Raji (cell line): ENCODE data around the gene MAFG.
A peak's percentile ranks its signal among the peaks of the same experiment; 100 is the strongest.

ENCODE experiments used
- POLR2A ChIP-seq: IDR thresholded peaks from 2 replicates; pipeline ENCODE4 v1.6.1; 2011; ENCODE audit warnings: low read depth, low read length, control low read depth; ENCODE audit not compliant: insufficient read depth

Gene MAFG

DNA sequence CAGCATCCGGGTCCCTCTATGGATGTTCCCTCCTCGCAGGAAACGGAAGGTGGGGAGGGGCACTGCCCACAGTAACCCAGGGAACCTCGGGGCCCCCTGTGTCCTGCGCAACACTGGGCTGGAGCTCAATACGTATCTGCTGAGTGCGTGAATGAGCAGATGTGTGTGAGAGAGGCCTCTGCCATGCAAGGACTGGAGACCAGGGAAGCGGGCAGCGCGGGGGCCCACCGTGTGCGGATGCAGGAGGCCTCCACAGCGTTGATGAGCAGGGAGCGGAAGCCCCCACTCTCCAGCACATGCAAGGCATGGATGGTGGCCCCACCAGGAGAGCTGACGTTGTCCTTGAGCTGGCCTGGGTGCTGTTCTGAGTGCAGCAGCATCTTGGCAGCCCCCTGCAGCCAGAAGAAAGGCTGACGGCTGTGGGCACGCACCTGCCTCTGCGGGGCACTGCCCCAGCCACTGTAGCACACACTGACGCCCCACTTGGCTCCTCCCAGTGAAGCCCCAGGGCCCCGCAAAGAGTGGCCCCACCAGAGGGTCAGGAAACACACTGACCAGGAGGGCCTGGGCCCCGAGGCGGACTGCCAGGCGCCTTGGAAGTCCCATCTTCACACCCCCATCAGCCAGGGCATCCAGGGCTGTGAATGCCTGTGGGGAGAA, 6.7 kb upstream of the MAFG start:
- 0 out of 2 replicates have a peak, but pooled peaks have one; percentile 19 for TF ChIP-seq POLR2A

DNA sequence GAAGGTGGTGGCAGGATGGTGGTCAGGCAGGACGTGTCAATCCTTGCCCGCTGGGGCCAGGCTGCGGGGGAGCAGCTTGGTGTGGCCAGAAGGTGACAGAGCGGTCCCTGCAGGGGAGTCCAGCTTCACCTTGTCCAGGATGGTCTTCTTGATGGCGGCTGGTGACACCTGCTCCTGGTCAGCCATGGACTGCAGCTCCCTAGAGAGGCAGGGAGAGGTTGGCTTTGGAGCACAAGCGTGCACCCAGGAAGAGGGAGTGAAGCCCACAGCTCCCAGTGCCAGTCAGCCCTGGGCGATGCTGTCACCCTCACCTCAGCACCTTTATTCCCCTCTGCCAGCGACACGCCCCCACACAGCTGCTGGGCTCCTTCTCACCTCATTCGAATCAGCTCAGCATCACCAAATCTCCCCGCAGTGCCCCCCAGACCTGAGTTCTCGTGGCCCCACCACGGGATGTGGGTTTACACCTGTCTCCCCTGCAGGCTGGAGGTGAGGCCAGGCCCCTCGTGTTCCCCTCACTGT, 5.7 kb upstream of the MAFG start:
- no peak for TF ChIP-seq POLR2A

GRCh38 chr17:81932333-81932983, 4.9 kb upstream of the MAFG start:
- TF ChIP-seq POLR2A, result peak; percentile 2; the same call in 1 of the 2 replicates

DNA sequence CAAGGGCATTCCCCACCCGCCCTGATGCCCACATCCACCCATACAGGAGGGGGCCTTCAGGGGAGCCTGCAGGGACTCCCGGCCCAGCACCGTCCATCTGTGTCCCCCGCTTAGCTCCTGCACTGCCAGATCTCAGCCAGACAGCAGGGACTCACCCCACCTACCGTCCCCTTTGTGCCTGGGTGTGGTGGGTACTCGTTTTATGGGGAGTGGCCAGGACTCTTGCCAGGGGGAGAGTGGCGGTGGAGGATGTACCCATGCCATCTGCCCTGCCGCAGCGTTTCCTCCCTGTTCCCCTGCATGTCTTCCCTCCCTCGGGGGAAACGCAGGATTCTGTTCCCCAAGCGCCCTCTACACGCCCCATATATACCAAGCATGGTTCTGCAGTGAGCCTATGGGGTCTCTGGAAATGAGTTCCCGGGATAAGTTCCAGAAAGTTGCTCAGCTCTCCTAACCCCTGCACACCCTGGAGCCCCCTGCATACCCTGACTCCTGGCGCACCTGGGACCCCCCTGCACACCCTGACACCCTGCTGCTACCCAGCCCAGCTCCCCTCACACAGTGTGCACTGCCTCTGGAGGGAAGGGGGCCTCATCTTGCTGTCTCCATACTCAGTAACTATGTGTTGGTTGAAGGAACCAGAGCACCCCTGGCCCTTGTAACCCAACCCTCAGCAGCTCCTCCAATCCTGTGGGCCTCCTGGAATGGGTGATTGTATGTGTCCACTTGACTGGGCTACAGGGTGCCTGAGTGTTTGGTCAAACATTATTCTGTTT, 4.2 kb upstream of the MAFG start:
- peak; percentile 58; the same call in 1 of the 2 replicates for TF ChIP-seq POLR2A

GRCh38 chr17:81931189-81931556, 3.6 kb upstream of the MAFG start:
- no peak for TF ChIP-seq POLR2A

DNA sequence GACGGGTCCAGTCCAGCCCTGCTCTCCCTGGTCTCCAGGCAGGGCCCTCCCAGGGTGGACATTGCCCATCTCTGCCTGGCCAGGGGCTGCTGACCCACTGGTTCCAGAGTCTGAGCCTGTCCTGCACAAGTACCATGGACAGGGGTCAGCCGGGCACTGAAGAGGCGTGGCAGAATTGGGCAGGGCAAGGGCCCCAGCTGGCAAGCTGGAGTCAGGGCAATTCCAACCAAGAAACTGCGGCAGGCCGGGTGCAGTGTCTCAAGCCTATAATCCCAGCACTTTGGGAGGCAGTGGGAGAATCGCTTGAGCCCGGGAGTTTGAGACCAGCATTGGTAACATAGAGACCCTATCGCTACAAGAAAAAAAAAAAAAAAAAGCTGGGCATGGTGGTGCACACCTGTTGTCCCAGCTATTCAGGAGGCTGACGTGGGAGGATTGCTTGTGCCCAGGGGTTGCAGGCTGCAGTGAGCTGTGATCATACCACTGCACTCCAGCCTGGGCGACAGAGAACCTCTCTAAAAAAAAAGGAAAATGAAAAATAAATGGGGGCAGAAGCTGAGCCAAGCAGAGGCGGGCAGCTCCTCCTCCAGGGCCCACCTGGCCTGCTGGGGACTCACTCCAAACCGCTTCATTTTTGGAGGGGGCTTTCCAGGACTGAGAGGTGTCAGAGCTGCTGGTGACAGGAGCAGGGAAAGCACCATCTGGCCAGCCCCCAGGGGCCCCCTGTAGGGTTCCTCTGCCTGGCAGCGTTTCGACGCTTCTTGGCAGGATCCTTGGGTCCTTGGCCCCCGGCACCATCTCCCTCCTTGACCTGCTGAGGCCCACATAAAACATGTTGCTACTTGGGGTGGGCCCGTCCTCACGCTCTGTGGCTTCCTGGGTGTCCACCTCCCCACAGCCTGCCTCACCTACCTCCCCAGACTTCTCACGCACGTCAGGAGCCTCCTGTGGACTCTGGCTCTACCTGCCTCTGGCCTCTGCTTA, 2.9 kb upstream of the MAFG start:
- TF ChIP-seq POLR2A, result no peak

DNA sequence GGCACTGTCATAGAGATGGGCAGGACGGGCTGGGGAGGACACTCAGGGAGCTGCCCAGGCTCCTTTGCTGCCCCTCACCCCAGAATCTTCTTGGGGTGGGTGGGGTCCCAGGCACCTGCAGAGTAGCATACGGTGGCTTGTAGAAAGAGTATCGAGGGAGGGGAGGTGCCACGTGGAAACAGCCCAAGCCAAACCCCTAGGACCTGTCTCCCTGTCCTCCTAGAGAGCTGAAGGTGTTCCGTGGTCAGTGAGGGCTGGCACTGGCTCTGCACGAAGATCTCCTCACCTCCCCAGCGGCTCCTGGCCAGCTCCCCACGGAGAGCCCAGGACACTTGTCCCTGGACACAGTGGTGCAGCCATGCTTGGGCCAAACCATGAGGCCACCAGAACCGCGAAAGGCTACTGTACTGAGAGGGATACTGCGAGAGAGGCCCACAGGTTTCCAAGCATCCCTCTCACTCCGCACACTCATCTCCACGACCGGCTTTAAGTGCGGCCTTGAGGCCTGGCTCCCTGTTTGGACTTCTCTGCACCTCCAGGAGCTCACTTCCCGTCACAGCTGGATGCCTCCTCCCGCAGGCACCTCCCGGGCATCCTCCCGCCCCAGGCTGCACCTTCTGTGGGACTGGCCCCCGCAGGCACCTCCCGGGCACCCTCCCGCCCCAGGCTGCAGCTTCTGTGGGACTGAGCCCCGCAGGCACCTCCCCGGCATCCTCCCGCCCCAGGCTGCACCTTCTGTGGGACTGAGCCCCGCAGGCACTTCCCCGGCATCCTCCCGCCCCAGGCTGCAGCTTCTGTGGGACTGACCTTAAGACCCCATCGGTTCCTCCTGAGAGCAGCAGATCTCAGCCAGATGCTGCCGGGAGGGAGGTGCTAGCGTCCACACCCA, 2.0 kb upstream of the MAFG start:
- no peak for TF ChIP-seq POLR2A

DNA sequence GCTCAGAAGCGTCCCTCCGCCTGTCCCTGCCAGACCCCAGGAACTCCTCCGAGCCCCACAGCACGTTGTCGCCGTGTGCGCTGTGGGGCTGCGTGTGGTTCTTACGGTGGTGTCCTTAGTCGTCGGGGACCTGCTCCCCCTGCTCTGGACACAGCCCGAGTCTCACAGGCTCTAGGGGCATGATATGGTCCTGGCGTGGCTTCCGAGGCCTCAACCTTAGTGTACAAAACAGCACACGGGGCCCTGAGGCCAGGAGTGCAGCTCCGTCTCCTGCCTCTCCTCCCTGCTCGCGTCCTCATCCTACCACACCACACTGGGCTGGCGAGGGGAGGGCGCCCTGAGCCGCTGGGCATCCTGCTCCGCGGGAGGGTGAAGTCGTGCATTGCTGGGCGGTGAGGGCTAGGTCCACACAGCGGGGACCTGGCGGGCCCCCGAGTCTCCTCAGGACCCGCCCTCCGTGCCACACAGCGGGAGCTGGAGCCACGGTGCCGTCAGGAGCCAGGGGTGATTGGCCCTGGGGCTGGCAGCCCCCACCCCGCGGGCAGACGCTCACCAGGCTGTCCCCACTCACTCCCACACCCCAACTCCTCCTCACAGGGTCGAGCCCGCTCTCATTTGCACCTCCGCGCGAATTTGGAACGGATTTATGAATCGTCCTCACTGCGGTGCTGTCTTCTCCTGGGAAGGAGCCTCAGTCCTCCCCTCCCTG, 1.2 kb upstream of the MAFG start:
- no peak for TF ChIP-seq POLR2A

DNA sequence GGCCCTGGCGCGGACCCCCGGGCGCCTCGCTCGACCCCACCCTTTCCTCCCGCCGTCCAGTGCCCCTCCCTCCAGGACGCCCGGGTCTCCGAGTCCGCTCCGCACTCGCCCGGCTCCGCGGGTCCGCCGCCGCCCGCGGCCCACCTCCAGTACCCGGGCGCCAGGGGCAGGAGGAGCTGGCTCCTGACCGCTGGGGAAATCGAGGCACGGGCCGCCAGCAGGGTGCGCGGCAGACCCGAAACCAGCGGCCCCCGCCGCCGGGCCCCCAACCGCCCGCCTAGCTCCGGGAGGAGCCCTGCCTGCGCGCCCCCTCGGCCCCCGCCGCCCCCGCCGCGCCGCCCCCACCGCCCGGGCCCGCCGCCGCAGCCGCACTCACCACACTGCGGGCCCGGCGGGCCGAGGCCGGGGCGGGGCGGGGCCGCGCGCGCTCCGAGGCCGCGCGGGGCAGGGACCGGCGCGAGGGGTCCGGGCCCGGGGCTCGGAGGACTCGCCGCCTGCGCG, 333 bp downstream of the MAFG start:
- no peak for TF ChIP-seq POLR2A

DNA sequence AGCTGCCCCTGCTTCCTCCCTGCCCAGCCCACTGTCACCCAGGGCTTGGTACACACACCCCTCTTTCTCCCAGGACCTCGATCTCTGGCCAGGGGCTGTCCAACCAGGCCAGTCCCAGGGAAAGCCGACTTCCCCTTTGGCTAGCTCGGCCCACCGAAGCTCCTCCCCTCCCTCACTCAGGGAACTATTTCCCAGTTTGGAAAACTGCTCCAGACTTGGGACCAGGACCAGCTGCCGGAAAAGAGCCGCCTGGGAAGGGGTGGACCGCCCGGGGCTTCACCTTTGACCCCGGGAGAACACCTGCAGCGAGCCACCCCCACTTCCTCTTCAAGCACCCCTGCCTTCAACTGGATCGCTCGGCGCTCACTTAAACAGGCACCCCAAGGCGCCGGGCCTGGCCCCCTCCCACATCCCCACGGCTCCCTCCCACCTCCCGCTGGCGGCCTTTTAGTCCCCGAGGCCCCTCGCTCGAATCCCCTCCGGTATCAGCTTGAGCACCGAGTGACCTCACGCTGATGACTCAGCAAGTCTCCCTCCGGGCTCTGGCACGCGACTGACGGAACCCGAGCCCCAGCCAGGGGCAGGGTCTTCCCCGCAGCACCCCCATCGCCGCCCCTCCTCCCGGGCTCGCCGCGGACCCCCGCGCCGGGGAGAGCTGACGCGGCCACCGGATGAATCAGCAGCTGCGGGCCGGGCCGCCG, 934 bp downstream of the MAFG start:
- peak; percentile 33; the same call in 1 of the 2 replicates for TF ChIP-seq POLR2A

GRCh38 chr17:81925860-81926450, 1.6 kb downstream of the MAFG start:
- TF ChIP-seq POLR2A, result no peak
